HG03354 (cell line): Measurements from ENCODE around the gene RGS19.
"Not testable (repeated sequence)": the region's sequence is repeated elsewhere in the genome, so short reads cannot be mapped to it uniquely, and the experiment has no call there.

Source experiments
- ATAC-seq: cut with Tn5 transposase; IDR thresholded peaks from one replicate; pipeline ENCODE4 v1.9.1; 2021; ENCODE audit warnings: mild to moderate bottlenecking; ENCODE audit not compliant: unreplicated experiment, poor library complexity, severe bottlenecking

Gene RGS19

DNA sequence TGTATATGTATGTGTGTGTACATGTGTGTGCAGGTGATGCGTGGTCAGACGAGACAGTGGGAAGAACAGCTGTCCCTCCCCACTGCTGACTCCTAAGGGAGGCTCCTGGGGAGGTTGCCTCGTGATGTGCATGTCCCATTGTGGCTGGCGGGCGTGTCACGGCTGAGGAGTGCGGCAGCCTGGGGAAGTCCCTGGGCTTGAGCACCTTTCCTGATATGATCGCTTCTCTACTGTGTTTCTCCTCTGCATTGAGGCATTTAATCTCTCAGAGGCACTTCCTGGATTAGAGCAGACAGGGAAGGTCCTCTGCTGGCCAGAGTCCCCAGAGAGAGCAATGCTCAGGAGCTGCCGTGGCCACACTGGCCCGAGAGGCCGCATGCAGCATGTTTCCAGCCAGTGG lies 16.6 kb upstream of the RGS19 start:
- ATAC-seq, result no peak

DNA sequence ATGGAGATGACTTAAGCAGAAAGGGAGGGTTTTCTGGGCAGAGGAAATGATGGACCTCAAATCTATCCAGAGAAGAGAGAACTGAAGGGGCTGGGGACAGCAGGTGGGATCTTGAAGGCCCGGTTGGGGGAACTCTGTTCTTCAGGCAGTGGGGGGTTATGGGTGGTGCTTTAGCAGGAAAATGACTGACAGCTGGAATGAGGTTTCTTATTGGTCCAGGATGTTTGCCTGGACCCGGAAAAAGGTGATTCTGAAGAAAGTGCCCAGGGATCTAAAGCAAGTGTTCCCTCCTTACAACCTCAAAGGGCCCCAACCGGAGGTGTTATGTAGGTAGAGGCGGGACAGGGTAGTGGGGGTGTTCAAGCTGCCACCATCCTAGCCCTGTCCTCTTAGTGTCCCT lies 16.1 kb upstream of the RGS19 start:
- ATAC-seq, result no peak

- no peak for ATAC-seq
These were observed 13.7 kb upstream of the RGS19 start for GRCh38 chr20:64093013-64093503.

GRCh38 chr20:64092258-64093012 lies 13.1 kb upstream of the RGS19 start:
- ATAC-seq, result no peak

DNA sequence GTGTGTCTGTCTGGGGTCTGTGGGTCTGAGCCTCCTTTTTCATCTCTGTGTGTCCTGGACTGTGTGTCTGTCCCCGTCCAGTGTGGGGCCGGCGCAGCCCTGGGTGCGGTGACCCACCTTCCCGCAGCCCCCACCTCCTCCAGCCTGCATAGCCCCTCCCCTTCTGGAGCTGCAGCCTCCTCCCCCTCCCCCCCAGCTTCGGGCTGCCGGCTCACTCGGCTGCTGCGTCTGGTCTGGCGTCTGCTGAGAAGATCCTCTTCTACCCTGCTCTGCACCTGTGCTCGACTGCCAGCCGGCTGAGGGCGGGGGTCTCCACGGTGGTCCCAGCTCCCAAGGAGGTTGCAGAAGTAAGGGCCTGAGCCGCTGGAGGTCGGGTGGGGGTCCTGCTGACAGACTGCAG lies 12.5 kb upstream of the RGS19 start:
- no peak for ATAC-seq

DNA sequence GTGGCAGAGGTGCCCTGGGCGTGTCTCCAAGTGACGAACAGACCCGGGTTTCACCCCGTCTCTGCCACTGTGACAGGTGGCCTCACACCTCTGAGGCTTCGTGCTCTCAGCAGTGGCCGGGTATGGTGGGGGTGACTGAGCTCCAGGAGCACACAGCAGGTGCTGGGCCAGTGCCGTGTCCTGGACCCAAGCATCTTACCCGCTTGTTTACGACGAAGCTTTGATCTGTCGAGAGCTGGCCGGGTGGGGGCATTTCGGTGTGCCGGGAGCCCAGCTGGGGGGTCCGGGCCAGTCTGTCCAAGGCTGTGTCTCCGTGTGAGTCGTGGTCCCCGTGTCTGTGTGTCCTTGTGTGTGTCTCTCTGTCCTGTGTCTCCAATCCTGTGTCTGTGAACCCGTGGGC lies 12.0 kb upstream of the RGS19 start:
- no peak for ATAC-seq

- no peak for ATAC-seq
These were observed 10.8 kb upstream of the RGS19 start for GRCh38 chr20:64090165-64090564.

- not testable (repeated sequence) for ATAC-seq
These were observed 9.3 kb upstream of the RGS19 start for GRCh38 chr20:64088586-64088985.

GRCh38 chr20:64087226-64087825 lies 8.0 kb upstream of the RGS19 start:
- not testable (repeated sequence) for ATAC-seq

GRCh38 chr20:64086801-64087200 lies 7.5 kb upstream of the RGS19 start:
- ATAC-seq, result no peak

- ATAC-seq, result no peak
These were observed 5.4 kb upstream of the RGS19 start for GRCh38 chr20:64084685-64085152.

- ATAC-seq, result no peak
These were observed 4.7 kb upstream of the RGS19 start, which contains the start of gene LKAAEAR1 for GRCh38 chr20:64083804-64084684. Gene LKAAEAR1 (minus strand): TSS chr20:64084398. CDS start chr20:64084219, 179 bp downstream.

DNA sequence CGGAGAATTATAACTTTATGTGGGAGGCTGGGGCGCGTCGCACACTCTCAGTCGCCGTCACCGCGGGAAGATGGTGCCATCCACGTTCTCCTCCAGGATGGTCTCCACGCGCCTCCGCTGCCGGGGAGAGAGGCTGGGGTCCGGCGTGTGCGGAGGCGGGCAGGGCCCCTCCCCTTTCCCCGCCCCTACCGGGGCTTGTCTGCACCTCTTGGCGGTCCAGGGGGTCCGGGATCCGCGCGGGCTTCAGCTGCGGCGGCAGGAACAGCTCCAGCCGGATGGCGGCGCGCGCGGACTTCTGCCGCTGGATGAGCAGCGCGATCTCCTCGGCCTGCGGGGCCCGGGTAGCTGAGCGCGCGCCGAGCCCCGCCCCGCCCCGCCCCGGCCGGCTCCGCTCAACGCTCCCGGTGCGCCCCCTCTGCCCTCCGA lies 4.1 kb upstream of the RGS19 start:
- no peak for ATAC-seq

GRCh38 chr20:64082820-64083377 lies 3.6 kb upstream of the RGS19 start:
- no peak for ATAC-seq

- ATAC-seq, result no peak
These were observed 2.9 kb upstream of the RGS19 start for GRCh38 chr20:64082126-64082731.

- ATAC-seq, result no peak
These were observed 2.3 kb upstream of the RGS19 start for GRCh38 chr20:64081624-64081964.

DNA sequence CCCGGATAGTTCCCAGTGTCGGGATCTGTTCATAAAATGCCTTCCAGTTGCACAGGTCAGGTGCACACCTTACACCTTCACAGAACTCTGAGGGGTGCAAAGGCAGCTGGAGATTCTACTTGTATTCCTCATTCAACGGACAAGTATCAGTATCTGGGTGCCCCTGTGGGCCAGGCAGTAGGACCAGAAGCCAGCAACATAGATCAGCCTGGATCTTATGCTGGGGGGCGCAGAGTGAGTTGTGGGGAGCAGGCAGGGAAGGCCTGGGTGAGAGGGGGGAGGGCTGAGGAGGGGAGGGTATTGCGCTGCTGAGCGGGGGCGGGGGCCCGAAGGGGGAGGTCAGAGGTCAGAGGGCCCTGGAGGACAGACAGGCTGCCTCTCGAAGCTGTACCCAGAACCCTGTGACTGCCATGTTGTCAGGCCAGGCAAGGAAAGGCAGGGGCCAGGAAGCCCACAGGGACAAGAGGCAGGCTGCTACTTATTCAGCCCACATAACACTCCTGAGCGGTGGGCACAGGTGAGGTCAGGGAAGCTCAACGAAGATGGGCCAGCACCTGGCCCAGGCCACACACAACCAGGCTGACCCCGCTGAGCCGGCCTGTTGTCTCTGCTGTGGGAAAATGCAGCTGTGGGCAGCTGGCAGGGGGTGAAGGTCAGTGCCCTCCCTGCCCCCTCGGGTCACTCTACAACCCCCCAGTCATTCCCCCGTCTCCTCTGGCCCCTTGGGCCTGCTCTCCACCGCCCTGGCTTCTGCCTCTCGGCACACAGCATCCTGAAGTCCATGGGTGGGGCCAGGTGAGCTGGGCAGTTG lies 1.7 kb upstream of the RGS19 start:
- ATAC-seq, result no peak

GRCh38 chr20:64080013-64080812 lies 895 bp upstream of the RGS19 start, which contains the start of gene OPRL1:
Gene OPRL1 (plus strand): TSS chr20:64080082. CDS start chr20:64092721, 12,639 bp downstream.
- ATAC-seq, result no peak
